GM23338 (cell line): ENCODE measurements around the gene KIAA0232.

ENCODE experiments used
- EZH2 ChIP-seq: fragments of 200-600 bp; sonication (generic); IDR thresholded peaks from one replicate; pipeline ENCODE4 v1.8.0; 2017; ENCODE audit warnings: antibody characterized with exemption, mild to moderate bottlenecking, low read depth; ENCODE audit not compliant: unreplicated experiment
- POLR2AphosphoS5 ChIP-seq: IDR thresholded peaks from 2 replicates; pipeline ENCODE4 v1.6.1; 2016; ENCODE audit warnings: antibody characterized with exemption, low read depth
- ZNF114 ChIP-seq: fragments of 250-450 bp; sonication (Bioruptor Pico); IDR thresholded peaks from 2 replicates; pipeline ENCODE4 v1.5.0; 2020; ENCODE audit warnings: mild to moderate bottlenecking, moderate library complexity
- TF ChIP-seq, protein P1 (sequence below), 2 experiments: fragments of 200-600 bp in 1 of 2; sonication (generic) in 1 of 2; conservative IDR thresholded peaks; 2 replicates each; pipeline versions ENCODE4 v1.5.1 to v1.6.1; 2016 to 2017; ENCODE audit warnings: antibody characterized with exemption in 2 of 2, low read depth in 2 of 2, mild to moderate bottlenecking in 2 of 2, moderate library complexity in 1 of 2

DNA sequence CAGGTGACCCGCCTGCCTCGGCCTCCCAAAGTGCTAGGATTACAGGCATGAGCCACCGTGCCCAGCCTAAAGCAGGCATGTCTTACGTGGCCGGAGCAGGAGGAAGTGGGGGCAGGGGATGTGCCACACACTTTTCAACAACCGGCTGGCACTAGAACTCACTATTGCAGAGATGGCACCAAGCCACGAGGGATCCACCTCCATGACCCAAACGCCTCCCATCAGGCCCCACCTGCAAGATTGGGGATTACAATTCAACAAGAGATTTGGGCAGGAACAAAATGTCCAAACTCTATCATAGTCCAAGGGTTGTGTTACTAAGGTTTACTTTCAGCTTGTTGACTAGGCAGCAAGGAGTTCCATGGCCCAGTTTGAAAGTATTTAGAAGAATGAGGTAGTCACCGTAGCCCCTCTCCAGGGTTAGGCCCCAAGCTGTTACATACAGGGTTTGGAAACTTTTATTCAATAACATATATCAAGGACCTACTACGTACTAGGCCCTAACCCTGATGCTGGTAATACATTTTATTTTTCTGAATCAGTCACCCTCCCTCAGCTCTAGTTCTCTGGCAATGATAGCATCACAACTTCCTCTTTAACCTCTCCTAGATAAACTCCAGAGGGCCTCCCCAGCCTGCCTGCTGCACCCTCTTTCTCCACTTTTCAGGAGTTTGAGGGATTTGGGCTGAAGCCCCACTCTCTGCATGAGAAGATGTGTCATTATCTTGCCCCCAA lies 109.1 kb downstream of the KIAA0232 start:
- TF ChIP-seq POLR2AphosphoS5: no peak
- TF ChIP-seq, protein P1, sequence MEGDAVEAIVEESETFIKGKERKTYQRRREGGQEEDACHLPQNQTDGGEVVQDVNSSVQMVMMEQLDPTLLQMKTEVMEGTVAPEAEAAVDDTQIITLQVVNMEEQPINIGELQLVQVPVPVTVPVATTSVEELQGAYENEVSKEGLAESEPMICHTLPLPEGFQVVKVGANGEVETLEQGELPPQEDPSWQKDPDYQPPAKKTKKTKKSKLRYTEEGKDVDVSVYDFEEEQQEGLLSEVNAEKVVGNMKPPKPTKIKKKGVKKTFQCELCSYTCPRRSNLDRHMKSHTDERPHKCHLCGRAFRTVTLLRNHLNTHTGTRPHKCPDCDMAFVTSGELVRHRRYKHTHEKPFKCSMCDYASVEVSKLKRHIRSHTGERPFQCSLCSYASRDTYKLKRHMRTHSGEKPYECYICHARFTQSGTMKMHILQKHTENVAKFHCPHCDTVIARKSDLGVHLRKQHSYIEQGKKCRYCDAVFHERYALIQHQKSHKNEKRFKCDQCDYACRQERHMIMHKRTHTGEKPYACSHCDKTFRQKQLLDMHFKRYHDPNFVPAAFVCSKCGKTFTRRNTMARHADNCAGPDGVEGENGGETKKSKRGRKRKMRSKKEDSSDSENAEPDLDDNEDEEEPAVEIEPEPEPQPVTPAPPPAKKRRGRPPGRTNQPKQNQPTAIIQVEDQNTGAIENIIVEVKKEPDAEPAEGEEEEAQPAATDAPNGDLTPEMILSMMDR (conservative IDR thresholded peaks at IDR 0.05; ENCODE audit: low read depth in 2 of 2): no peak
- TF ChIP-seq ZNF114 (CRISPR knock-in tag): no peak
- TF ChIP-seq EZH2: no peak
